NOMO-1 (cell line): ENCODE measurements around the gene DRGX.

ENCODE experiments used
- DNase-seq, 2 experiments: peaks; one replicate each; lab custom pipeline; 2025; ENCODE audit not compliant: unreplicated experiment in 2 of 2; lab: John Stamatoyannopoulos, UW

Gene DRGX

GRCh38 chr10:49364051-49364450 is 31.8 kb downstream of the DRGX start:
- no peak for DNase-seq

GRCh38 chr10:49363309-49364031 is 32.4 kb downstream of the DRGX start:
- no peak for DNase-seq

- peak; percentile 30 to 79 for DNase-seq
Observed at GRCh38 chr10:49362596-49363260, 33.2 kb downstream of the DRGX start.

- DNase-seq, result no peak
Observed at GRCh38 chr10:49361735-49362568, 33.9 kb downstream of the DRGX start.

GRCh38 chr10:49361178-49361554 is 34.7 kb downstream of the DRGX start:
- DNase-seq, result no peak

- DNase-seq, result no peak
Observed at GRCh38 chr10:49360271-49361177, 35.4 kb downstream of the DRGX start.

- no peak for DNase-seq
Observed at GRCh38 chr10:49359349-49360270, 36.3 kb downstream of the DRGX start.

GRCh38 chr10:49357910-49358309 is 38.0 kb downstream of the DRGX start:
- no peak for DNase-seq

- no peak for DNase-seq
Observed at GRCh38 chr10:49356944-49357343, 38.9 kb downstream of the DRGX start.

- DNase-seq, result no peak
Observed at GRCh38 chr10:49356181-49356580, 39.7 kb downstream of the DRGX start.

GRCh38 chr10:49355221-49355620 is 40.7 kb downstream of the DRGX start:
- DNase-seq, result no peak

- DNase-seq, result no peak
Observed at GRCh38 chr10:49354593-49354992, 41.3 kb downstream of the DRGX start.

GRCh38 chr10:49353895-49354566 is 41.9 kb downstream of the DRGX start:
- DNase-seq, result no peak

GRCh38 chr10:49353026-49353894 is 42.6 kb downstream of the DRGX start:
- no peak for DNase-seq

GRCh38 chr10:49352323-49352722 is 43.6 kb downstream of the DRGX start:
- DNase-seq, result no peak

- DNase-seq, result no peak
Observed at GRCh38 chr10:49351669-49352068, 44.2 kb downstream of the DRGX start.

- no peak for DNase-seq
Observed at GRCh38 chr10:49350846-49351532, 44.9 kb downstream of the DRGX start.
